Fibroblast of lung (primary cell): ENCODE data around the gene AHSP. TPM values are rescaled to one million over a fixed set of nuclear protein-coding genes. Genes with fewer than 3 reads are reported as not detected.

Source experiments
- DNase-seq, 2 donors: peaks; one replicate each; pipeline versions ENCODE4 v3.0.0 to v3.0.0-alpha.2; 2010; ENCODE audit warnings: low read depth in 2 of 2
- H2AFZ ChIP-seq: 2 replicates; pipeline ENCODE4 v1.5.1; 2012; ENCODE audit warnings: low read length, control low read depth, inconsistent platforms
- H3K27ac ChIP-seq: 2 replicates; pipeline ENCODE4 v1.5.1; 2011; ENCODE audit warnings: low read length, control low read depth; ENCODE audit not compliant: insufficient read depth
- H3K27me3 ChIP-seq: 2 replicates; pipeline ENCODE4 v1.5.1; 2011; ENCODE audit warnings: mild to moderate bottlenecking, low read length; ENCODE audit not compliant: control insufficient read depth, insufficient read depth
- H3K36me3 ChIP-seq: 2 replicates; pipeline ENCODE4 v1.5.1; 2011; ENCODE audit warnings: low read length; ENCODE audit not compliant: control insufficient read depth, insufficient read depth
- H3K4me1 ChIP-seq: 2 replicates; pipeline ENCODE4 v1.5.1; 2011; ENCODE audit warnings: low read length; ENCODE audit not compliant: control insufficient read depth, insufficient read depth; ENCODE audit errors: extremely low read depth
- H3K4me2 ChIP-seq: 2 replicates; pipeline ENCODE4 v1.5.1; 2011; ENCODE audit warnings: low read length, control low read depth; ENCODE audit not compliant: insufficient read depth; ENCODE audit errors: extremely low read depth
- H3K4me3 ChIP-seq, 4 experiments: fragments of 200-600 bp in 1 of 4; sonication (generic) in 1 of 4; replicated peaks in 1 of 4; 2 replicates each; pipeline ENCODE4 v1.5.1; 2011 to 2016; ENCODE audit warnings: low read length in 4 of 4, low read depth in 3 of 4, mild to moderate bottlenecking in 3 of 4, control low read depth in 2 of 4, inconsistent platforms in 1 of 4, mixed read lengths in 1 of 4; ENCODE audit not compliant: insufficient read depth in 1 of 4; ENCODE audit errors: control extremely low read depth in 1 of 4
- H3K79me2 ChIP-seq: 2 replicates; pipeline ENCODE4 v1.5.1; 2012; ENCODE audit warnings: mild to moderate bottlenecking, low read length, inconsistent platforms; ENCODE audit not compliant: control insufficient read depth, insufficient read depth
- H3K9ac ChIP-seq: 2 replicates; pipeline ENCODE4 v1.5.1; 2011; ENCODE audit warnings: mild to moderate bottlenecking, low read length, control low read depth; ENCODE audit not compliant: insufficient read depth
- H3K9me3 ChIP-seq: 2 replicates; pipeline ENCODE4 v1.5.1; 2012; ENCODE audit warnings: low read depth, low read length; ENCODE audit not compliant: control insufficient read depth, insufficient read depth
- H4K20me1 ChIP-seq: 2 replicates; pipeline ENCODE4 v1.5.1; 2011; ENCODE audit warnings: low read length; ENCODE audit not compliant: control insufficient read depth, insufficient read depth; ENCODE audit errors: extremely low read depth
- CTCF ChIP-seq, 2 donors: IDR thresholded peaks in 1 of 2; conservative IDR thresholded peaks in 1 of 2; 1 replicate in 1 of 2; 2 replicates in 1 of 2; pipeline ENCODE4 v1.5.1; 2011 to 2012; ENCODE audit warnings: low read length in 2 of 2, control low read depth in 1 of 2, inconsistent platforms in 1 of 2, low read depth in 1 of 2, mild to moderate bottlenecking in 1 of 2
- EZH2 ChIP-seq: IDR thresholded peaks from 2 replicates; pipeline ENCODE4 v1.5.1; 2012; ENCODE audit warnings: low read length, control low read depth, mild to moderate bottlenecking; ENCODE audit errors: missing control alignments
- polyA plus RNA-seq, 2 donors: library from polyadenylated mRNA; depleted of rRNA in 1 of 2; stranded (reverse) in 1 of 2; unstranded in 1 of 2; fragments of >200 nt; gene quantifications; 2 replicates each; pipeline ENCODE4 v1.2.1, GENCODE V29; 2011 to 2012; ENCODE audit warnings: missing spikeins in 1 of 2
- total RNA-seq: library from RNA; depleted of rRNA; stranded (reverse); fragments of >200 nt; gene quantifications from 2 replicates; pipeline ENCODE4 v1.2.1, GENCODE V29; 2014

Gene AHSP
- total and polyA plus RNA-seq, 2 donors (not counting 1 experiment from before 2014, with no cell fraction given), result not detected

DNA sequence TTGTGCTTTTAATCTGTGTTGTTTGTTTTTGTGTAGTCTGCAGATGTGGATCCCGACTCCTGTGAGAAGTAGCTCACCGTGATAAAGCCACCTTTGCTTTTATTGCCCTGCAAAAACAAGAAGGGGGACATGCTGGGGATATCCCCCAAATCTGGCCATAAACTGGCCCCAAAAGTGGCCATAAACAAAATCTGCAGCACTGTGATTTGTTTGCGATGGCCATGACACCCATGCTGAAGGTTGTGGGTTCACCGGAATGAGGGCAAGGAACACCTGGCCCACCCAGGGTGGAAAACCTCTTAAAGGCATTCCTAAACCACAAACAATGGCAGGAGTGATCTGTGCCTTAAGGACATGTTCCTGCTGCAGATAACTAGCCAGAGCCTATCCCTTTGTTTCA, 15.1 kb downstream of the AHSP start:
- H3K9me3 ChIP-seq, result no peaks in the 10 kb centered on the region
- no peak for TF ChIP-seq CTCF (conservative IDR thresholded peaks at IDR 0.05 in 1 of 2, IDR thresholded peaks at IDR 0.05 in 1 of 2; ENCODE audit: low read depth in 1 of 2, low read length in 2 of 2)
- TF ChIP-seq EZH2, result no peak
- no peak overlapping the region for H3K27ac ChIP-seq
- no peaks in the 10 kb centered on the region for H3K36me3 ChIP-seq
- H3K27me3 ChIP-seq, result no peaks in the 10 kb centered on the region
- H3K4me2 ChIP-seq, result no peak overlapping the region
- no peak for DNase-seq
- H4K20me1 ChIP-seq, result no peaks in the 10 kb centered on the region
- no peaks in the 10 kb centered on the region for H3K79me2 ChIP-seq
- no peak overlapping the region for H2AFZ ChIP-seq
- no peaks in the 10 kb centered on the region for H3K4me1 ChIP-seq
- no peak overlapping the region for H3K4me3 ChIP-seq
- no peak overlapping the region for H3K9ac ChIP-seq

DNA sequence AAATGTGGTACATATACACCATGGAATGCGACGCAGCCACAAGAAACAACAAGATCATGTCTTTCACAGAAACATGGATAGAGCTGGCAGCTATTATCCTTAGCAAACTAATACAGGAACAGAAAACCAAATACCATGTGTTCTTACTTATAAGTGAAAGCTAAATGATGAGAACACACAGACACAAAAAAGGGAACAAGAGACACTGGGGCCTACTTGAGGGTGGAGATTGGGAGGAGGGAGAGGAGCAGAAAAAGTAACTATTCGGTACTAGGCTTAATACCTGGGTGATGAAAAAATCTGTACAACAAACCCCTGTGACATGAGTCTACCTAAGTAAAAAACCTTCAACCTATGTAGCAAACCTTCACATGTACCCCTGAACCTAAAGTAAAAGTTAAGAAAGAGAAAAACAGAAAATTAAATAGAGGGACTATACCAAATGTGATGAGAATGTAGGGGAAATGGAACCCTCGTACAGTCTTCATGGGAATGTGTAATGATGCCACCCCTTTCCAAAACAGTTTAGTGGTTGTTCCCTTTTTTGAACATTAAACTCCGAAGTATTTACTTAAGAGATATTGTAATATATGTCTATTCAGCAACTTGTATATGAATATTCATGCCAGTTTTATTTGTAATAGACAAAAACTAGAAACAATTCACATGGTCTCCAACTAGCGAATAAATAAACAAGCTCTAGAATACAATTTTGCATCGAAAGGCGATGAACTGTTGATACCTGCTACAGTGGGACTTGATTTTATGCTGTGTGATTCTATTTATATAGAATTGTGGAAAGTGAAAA, 33.9 kb downstream of the AHSP start:
- Histone ChIP-seq H4K20me1 (no peaks in the 10 kb centered on the region), H2AFZ (no peak overlapping the region), H3K79me2 (no peaks in the 10 kb centered on the region), H3K9ac (no peak overlapping the region), H3K36me3 (no peaks in the 10 kb centered on the region), H3K27ac (no peak overlapping the region), H3K4me2 (no peak overlapping the region), H3K4me1 (no peaks in the 10 kb centered on the region), H3K4me3 (no peak overlapping the region), H3K27me3 (no peaks in the 10 kb centered on the region), H3K9me3 (no peaks in the 10 kb centered on the region)
- no peak for DNase-seq
- TF ChIP-seq EZH2 (no peak), CTCF (conservative IDR thresholded peaks at IDR 0.05 in 1 of 2, IDR thresholded peaks at IDR 0.05 in 1 of 2; ENCODE audit: low read depth in 1 of 2, low read length in 2 of 2) (no peak)

- no peaks in the 10 kb centered on the region for H4K20me1 ChIP-seq
- no peak overlapping the region for H3K4me2 ChIP-seq
- no peak overlapping the region for H3K27ac ChIP-seq
- H3K4me3 ChIP-seq, result no peak overlapping the region
- H3K9ac ChIP-seq, result no peak overlapping the region
- H3K79me2 ChIP-seq, result no peaks in the 10 kb centered on the region
- peak; percentile 1 to 4 for DNase-seq
- no peak overlapping the region for H2AFZ ChIP-seq
- no peaks in the 10 kb centered on the region for H3K4me1 ChIP-seq
- no peak for TF ChIP-seq EZH2
- no peak for TF ChIP-seq CTCF (conservative IDR thresholded peaks at IDR 0.05 in 1 of 2, IDR thresholded peaks at IDR 0.05 in 1 of 2; ENCODE audit: low read depth in 1 of 2, low read length in 2 of 2)
- no peaks in the 10 kb centered on the region for H3K9me3 ChIP-seq
- no peaks in the 10 kb centered on the region for H3K36me3 ChIP-seq
- peaks cover 4% of the 10 kb centered on the region for H3K27me3 ChIP-seq
These were observed 41.1 kb downstream of the AHSP start for GRCh38 chr16:31568577-31569359.
